NCI-H2029 (cell line): ENCODE data around the gene RARS1.
A peak's percentile ranks its signal among the peaks of the same experiment; 100 is the strongest.

Source experiments
- DNase-seq: peaks from one replicate; lab custom pipeline; 2025; lab: John Stamatoyannopoulos, UW

RARS1 gene

DNA sequence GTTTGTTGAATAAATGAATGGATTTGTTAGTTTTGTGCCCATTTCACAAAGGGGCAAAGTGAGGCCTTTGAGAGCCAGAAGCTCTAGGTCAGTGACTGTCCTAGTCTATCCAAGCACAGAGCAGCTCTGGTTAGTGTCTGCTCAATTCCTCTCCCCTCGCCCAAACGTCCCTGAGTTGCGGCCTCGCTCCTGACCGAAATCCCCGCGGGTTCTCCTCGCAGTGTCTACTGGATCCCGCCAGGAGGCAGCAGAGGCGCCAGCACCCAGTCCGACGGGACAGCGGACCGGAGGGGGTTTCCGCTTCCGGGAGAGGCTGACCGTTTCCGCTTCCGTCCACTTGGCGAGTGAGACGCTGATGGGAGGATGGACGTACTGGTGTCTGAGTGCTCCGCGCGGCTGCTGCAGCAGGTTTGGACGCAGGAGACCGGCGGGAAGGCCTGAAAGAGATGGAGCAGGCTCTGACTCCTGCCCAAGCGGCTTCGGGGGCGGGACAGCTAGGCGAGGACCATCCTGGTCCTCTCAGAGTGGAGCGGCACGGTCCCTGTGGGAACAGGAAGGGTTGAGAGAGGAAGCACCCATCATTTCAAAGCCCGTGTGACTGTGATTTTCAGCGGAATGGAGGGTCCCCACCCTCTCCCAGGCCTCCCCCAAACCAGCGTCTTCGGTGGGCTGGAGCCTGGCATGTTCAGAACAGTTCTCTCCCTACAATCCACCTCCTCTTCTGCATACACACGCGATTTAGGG is at the start of gene RARS1:
TSS of gene RARS1 (plus strand) at position 336 of the 744 bp plus-strand sequence. CDS start at position 364, 28 bp downstream.
- DNase-seq, result peak; percentile 92

DNA sequence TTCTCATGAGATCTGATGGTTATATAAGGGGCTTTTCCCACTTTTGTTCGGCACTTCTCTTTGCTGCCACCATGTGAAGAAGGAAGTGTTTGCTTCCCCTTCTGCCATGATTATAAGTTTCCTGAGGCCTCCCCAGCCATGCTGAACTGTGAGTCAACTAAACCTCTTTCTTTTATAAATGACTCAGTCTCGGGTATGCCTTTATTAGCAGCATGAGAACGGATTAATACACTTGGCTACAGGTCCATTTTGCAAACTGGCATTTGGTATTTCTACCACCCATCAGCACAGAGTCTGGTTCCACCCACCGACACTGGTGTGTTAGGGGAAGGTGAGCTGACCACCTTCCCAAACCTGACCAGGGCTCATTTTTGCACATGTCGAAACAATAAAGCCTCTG is 47.9 kb upstream of the RARS1 start:
- no peak for DNase-seq

DNA sequence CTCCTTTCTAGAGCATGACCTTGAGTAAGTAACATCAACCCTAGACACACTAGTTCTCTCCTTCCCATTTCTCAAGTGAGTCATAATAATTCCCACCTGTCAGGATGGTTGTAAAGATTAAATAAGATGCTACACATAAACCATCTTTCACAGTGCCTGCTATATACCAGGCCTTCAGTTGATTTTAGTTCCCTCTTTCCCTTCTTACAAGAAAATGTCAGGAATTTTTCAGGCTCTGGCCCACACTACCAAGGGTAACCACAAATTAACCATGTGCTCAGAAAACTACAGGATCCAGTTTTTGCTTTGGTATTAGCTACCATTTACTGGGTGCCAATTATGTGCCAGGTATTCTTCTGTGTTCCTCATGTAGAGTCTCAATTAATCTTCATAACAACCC is 42.7 kb upstream of the RARS1 start:
- no peak for DNase-seq

DNA sequence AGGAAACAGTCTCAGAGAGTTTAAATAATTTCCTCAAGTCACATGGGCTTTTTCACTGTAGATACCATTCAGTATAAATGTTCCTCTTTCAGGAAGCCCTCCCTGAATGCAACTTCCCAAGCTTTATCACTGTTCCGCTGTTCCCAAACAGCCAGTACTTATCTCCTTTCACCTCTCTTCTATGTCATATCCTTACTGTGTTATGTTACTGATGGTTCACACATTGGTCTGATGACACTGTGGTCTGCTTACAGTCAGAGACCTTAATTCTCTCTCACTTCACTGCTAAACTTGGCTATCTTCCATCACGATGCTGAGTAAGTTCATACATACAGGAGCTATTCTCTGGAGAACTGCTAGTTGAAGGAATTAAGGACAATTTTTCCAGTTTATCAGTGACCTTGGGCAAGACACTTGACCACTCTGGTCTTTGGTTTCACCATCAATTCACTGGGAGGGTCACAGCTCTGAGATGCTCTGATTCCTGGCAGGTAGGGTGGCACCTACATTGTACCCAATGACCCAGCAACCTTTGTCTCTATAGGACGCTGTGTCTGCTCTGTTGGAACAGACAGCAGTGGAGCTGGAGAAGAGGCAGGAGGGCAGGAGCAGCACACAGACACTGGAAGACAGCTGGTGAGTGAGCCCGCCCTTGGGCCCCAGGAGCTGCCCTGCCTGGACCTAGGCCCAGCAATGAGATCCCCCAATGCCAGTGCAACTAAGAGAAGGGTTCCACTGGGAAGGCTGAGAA is 42.1 kb upstream of the RARS1 start:
- DNase-seq, result no peak

DNA sequence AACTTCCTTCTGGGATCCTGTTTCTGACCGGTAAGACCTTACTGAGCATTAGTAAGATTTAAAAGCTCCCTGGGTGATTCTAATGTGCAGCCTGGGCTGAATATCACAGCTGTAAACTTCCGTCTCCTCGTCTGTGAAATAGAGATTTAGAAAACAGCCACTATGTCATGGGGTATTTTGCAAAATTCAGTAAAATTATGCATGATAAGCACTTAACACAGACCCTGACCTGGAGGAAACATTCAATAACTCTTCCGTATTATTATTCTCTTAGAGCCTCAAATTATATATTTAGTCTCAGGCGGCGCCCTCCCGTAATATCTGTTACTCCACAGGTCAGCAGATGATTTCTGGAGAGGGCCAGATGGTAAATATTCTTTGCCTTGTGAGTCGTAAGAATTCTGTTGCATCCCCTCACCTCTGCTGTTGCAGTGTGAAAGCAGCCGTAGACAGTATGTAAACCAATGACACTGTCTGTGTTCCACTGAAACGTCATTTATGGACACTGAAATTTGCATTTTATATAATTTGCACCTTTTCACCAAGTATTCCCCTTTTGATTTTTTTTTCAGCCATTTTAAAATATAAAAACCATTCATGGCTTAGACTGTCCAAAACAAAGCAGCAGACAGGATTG is 39.2 kb upstream of the RARS1 start:
- no peak for DNase-seq

DNA sequence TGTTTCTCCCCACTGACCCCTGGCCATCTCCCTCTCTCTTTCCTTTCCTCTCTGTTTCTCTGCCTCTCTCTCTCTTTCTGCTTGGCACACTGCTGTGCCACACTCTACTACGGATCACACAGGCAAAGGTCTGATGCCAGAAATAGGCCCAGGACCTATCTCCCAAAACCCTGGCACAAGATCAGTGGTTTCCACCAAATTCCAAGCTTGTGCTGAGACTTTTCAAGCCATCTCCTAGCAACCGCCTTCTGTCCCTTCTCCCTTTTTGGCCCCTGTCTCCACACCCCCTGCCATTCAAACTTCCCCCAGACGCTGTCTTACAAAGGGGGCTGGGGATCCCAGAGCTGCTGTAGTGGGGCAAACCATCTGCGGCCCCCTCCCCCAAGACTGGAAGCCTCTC is 38.5 kb upstream of the RARS1 start:
- DNase-seq, result no peak

DNA sequence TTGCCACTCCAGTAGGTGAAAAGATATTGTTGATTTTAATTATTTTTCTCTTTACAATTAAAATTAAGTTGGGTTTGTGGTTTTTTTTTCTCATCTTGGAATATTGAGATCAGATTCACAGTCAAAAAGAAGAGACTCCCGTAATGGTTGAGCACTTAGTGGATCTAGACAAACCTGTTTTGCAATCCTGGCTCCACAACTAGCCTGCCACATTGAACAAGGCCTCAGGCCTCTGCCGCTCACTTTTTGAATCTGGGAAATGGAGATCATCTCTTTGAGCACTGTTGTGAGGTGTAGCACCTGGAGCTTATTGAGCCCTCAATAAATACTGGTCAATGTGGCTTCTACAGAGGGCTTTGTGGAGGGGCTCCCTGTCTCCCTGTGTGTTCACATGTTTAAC is 37.1 kb upstream of the RARS1 start:
- DNase-seq, result peak; percentile 24

DNA sequence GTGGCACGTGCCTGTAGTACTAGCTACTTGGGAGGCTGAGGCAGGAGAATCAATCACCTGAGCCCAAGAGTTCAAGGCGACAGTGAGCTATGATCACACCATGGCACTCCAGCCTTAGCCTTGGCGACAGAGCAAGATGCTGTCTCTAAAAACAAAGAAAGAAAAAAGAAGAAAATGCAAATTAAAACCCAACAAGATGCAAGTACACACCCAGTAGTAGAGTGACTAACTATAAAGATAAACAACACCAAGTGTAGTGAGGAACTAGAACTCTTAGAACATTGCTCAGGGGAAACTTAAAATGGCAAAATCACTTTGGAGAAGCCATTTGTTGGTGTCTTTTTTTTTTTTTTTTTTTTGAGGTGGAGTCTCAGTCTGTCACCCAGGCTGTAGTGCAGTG is 34.7 kb upstream of the RARS1 start:
- DNase-seq, result no peak

DNA sequence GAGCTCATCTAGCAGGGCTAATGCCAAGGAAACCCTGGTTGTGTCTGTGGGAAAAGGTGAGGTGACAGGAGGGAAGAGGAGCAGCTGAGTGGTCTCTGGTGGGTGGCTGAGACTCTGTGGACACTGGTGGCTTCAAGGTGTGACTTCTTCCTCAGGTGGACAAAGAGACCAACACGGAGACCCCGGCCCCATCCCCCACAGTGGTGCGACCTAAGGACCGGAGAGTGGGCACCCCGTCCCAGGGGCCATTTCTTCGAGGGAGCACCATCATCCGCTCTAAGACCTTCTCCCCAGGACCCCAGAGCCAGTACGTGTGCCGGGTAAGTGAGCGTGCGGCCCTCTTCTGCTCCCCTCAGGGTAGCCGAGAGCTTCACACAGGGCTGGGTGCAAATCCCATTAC is 31.1 kb upstream of the RARS1 start:
- DNase-seq, result no peak

DNA sequence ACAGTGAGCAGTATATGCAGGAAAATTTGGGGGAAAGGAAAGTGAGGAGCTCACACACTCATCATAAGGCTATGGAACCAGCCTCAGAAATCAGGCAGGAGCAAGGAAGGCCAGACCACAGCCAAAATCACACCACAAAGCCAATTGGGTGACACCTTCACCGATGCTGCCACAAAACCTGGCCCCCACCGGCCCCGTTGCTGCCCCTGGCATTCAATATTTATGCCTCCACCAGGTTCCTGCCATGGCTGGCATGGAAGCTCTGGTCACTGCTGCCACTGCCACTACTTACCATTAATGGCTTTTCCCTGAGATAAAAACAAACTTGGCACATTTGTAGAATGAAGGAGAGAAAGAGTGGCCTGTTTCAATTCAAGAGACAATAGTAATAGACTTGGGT is 28.7 kb upstream of the RARS1 start:
- no peak for DNase-seq

DNA sequence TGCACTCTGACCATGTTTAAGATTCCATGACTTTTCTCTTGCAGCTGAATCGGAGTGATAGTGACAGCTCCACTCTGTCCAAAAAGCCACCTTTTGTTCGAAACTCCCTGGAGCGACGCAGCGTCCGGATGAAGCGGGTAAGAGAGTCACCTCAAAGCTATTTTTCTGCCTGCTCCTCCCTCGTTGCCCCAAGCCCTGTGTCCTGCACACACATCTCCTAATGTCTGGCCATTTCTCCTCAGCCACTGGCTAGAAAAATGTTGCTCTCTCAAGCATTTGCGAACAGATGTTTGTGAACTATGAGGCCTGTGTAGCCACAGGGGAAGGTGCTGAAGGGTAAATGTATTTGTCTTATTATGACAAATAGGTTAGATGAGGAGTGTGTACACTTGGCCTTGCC is 25.7 kb upstream of the RARS1 start:
- no peak for DNase-seq

DNA sequence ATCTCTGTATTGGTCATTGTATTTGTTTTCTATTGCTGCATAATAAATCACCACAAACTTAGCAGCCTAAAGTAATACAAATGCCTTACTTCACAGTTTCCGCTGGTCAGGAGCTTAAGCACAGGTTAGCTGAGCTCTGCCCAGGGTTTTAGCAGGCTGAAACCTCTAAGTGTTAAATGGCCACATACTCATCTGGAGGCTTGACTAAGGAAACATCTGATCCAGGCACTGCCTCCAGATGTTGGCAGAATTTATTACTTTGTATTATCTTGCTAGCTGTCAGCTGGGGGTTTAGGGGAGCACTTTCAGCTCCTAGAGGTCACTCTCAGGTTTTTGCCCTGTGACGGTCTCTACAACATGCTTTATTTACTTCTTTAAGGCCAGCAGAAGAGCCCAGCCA is 23.2 kb upstream of the RARS1 start:
- no peak for DNase-seq

DNA sequence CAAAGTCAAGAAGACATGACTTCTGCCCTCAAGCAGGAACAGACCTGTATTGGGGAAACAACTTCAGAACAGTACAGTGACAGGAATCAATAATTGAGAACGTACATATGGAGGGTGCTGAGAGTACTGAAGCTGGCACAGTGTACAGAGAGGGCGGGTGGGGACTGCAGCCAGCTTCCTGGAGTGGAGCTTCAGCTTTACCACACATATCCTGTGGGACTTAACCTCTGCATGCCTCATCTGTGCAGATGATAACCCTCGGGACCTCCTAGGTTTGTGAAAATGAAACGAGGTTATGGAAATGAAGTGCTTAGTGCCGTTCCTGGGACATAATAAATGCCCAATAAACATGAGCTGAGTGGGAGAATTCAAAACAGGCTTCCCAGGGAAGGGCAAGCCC is 22.1 kb upstream of the RARS1 start:
- no peak for DNase-seq

DNA sequence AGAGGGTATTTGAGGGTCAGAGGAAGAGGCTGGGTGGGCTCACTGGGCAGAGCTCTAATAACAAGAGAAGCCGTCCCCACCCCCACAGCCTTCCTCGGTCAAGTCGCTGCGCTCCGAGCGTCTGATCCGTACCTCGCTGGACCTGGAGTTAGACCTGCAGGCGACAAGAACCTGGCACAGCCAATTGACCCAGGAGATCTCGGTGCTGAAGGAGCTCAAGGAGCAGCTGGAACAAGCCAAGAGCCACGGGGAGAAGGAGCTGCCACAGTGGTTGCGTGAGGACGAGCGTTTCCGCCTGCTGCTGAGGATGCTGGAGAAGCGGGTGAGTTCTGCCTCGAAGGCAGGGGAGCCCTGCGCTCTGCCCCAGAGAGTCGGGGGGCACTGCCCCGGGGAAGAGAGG is 21.6 kb upstream of the RARS1 start:
- no peak for DNase-seq

DNA sequence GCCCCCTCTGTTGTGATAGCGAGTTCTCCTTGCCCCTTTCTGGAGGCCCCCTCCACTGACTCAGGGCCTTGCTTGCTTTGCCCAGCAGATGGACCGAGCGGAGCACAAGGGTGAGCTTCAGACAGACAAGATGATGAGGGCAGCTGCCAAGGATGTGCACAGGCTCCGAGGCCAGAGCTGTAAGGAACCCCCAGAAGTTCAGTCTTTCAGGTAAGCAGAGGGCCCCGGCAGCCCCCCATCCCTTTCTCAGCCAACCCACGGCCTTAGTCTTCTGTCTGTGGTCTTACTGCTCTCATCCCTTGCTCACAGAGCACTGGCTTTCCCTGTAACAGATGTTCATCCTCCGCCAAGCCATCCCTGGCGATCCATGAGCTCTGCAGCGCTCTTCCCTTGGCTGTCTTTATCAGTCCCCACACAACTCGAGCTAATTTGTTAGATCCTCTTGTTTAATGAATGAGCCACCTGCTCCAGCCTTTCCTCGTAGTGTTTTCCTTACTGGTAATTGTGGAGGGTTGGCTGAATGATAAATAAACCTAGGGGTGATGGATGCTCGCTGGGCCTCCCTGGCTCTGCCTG is 18.4 kb upstream of the RARS1 start:
- DNase-seq, result no peak

DNA sequence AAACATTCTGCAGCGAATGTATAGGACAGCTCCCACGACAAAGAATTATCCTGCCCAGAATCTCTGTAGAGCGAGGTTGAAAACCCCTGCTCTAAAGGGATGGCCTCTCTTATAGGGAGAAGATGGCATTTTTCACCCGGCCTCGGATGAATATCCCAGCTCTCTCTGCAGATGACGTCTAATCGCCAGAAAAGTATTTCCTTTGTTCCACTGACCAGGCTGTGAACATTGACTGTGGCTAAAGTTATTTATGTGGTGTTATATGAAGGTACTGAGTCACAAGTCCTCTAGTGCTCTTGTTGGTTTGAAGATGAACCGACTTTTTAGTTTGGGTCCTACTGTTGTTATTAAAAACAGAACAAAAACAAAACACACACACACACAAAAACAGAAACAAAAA is 17.4 kb upstream of the RARS1 start:
- DNase-seq, result no peak

DNA sequence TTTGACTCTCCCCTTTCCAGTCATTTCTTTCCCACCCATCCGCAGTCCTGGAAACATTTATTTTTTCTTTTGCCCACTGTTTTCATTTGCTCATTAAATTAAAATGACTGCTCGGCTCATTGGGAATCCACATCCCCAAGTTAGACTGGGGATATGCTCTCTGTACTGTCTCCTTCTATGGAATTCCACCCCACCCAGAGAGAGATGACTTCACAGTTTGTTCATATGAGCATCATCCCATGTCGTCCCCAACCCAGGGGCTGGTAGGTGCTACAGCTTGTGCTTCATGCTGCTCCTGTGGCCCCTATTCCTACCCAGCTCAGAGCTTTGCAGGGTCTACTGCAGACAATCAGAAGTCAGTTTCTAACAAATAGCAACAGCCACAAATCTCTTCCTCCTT is 16.5 kb upstream of the RARS1 start:
- no peak for DNase-seq

DNA sequence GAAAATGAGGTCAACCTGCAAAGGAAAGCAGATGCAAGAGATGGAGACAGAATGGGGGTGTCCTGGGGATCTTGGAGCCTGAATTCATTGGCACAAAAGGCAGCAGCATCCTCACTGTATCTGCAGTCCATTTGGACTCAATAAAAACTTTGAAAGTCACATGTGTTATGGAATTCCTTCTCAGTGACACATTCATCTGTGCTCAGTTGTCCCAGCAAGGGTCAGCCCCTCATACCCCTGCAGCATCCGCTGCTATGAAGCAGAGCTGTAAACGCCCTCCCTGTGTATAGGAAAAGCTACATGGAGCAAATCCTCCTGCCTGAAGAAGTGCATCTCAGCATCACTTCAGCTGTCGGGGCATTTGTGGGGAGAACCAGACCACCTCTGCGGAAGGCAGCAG is 14.5 kb upstream of the RARS1 start:
- no peak for DNase-seq

DNA sequence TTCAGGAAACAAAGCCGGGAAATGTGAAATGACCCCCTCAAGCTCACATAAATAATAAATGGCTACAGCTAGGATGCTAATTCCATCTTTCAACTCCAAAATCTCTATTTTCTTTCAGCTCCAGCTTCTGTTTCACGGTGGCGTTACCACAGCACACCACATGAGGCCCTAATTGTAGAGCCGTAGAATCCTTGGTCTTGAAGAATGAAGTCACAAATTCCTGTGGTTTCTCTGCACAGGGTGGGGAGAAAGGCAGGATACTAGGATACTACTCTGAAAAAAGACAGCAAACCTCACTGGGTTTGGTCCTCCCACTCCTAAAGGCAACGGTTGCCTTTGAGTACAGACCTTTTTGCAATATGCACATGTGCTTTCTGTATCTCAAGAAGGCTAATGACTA is 13.9 kb upstream of the RARS1 start:
- DNase-seq, result no peak

DNA sequence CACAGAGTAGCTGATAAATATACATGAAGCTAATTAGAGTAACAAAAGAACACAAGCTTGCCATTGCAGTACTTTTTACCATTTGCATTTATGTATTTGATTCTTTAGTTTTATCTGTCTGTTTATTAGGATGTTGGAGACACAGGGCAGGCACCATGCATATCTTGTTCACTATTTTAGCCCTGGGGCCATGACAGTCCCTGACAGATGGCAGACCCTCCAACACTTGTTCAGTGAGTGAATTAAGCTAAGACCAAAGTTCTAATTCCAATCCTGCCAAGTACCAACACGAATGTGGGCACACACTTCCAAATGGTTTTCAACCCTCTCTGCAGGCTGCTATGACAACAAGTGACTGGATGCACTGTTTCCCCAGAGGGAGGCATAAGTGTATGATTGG is 12.0 kb upstream of the RARS1 start:
- no peak for DNase-seq

DNA sequence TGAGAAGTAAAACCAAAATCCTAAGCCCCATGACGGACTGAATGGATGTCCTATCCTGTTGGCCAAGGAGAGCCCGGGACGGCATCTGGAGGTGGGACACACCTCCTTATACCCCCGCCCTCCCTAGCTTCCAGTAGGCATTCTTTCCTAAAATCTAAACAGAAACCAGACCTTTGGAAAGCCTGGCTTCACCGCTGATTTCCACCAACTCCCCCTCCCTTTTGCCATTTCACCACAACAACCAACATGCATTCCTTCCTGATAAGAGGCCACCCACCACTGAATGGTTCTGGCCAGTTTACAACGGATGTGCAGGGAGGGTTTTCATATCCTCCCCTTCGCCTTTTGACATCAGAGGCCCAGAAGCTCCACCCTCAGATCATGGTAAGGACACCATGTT is 9.2 kb upstream of the RARS1 start:
- no peak for DNase-seq

DNA sequence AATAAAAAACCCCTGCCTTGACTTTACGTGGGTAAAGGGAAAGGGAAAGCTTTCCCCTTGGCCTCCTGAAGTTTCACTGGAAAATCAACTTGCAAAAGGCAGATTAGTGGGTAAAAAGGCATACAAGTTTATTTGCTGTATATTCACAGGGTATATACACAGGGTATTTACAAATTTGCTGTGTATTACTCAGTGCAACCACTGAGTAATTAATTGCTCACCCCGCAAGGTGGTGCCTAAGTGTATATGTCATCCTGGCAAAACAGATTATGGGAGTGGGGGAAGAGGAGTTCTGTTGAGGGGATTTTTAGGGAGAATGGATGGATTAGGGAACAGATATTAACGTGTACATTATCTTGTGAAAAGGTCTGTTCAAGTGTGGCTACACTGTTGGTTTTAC is 7.1 kb upstream of the RARS1 start:
- DNase-seq, result no peak

DNA sequence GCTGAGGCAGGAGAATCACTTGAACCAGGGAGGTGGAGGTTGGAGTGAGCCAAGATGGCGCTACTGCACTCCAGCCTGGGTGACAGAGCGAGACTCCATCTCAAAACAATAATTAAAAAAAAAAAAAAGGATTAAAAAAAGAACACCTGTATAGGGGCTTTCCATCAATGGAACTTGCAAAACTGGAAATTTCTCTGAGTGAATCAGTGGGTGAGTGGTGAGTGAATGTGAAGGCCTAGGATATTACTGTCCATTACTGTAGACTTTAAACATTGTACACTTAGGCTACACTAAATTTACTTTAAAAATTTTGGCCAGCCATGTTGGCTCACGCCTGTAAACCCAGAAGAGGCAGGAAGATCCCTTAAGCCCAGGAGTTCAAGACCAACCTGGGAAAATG is 5.7 kb upstream of the RARS1 start:
- no peak for DNase-seq
